HepG2 (cell line): ENCODE measurements around the gene CA14. TPM values are rescaled to one million over a fixed set of nuclear protein-coding genes. Genes with fewer than 3 reads are reported as not detected.

Experiments
- ARNTL ChIP-seq: sonication (generic); formaldehyde crosslinking; IDR thresholded peaks from 2 replicates; pipeline ENCODE4 v1.4.0; 2020; ENCODE audit warnings: mild to moderate bottlenecking, missing genetic modification reagents
- BATF2 ChIP-seq: sonication (generic); formaldehyde crosslinking; IDR thresholded peaks from 2 replicates; pipeline ENCODE4 v1.8.0; 2022; ENCODE audit warnings: mild to moderate bottlenecking, missing genetic modification reagents, moderate library complexity
- CERS6 ChIP-seq: sonication (generic); formaldehyde crosslinking; IDR thresholded peaks from 2 replicates; pipeline ENCODE4 v1.5.0; 2020; ENCODE audit warnings: missing genetic modification reagents
- FLYWCH1 ChIP-seq: sonication (generic); formaldehyde crosslinking; IDR thresholded peaks from 2 replicates; pipeline ENCODE4 v1.8.1; 2023; ENCODE audit warnings: mild to moderate bottlenecking, missing genetic modification reagents
- FOXM1 ChIP-seq: sonication (generic); formaldehyde crosslinking; IDR thresholded peaks from 2 replicates; pipeline ENCODE4 v1.5.0; 2020; ENCODE audit warnings: missing genetic modification reagents
- HNF4A ChIP-seq: sonication (generic); formaldehyde crosslinking; IDR thresholded peaks from 2 replicates; pipeline ENCODE4 v1.4.0; 2020; ENCODE audit warnings: missing genetic modification reagents
- HNRNPH1 ChIP-seq: fragments of 200-400 bp; formaldehyde crosslinking; optimal IDR thresholded peaks from 2 replicates; pipeline ENCODE3; 2017; ENCODE audit warnings: mild to moderate bottlenecking, low read depth, low read length
- KDM3A ChIP-seq: IDR thresholded peaks from 2 replicates; pipeline ENCODE4 v1.6.1; 2018; ENCODE audit warnings: low read depth, missing compliant biosample characterization
- MIER3 ChIP-seq: IDR thresholded peaks from 2 replicates; pipeline ENCODE4 v1.6.1; 2016; ENCODE audit warnings: missing compliant biosample characterization, borderline replicate concordance
- NFYB ChIP-seq: sonication (generic); formaldehyde crosslinking; IDR thresholded peaks from 2 replicates; pipeline ENCODE4 v1.4.0; 2020; ENCODE audit warnings: missing genetic modification reagents
- NKX3-1 ChIP-seq: sonication (generic); formaldehyde crosslinking; IDR thresholded peaks from 2 replicates; pipeline ENCODE4 v1.5.0; 2020; ENCODE audit warnings: missing genetic modification reagents
- PCBP2 ChIP-seq: fragments of 200-400 bp; formaldehyde crosslinking; optimal IDR thresholded peaks from 2 replicates; pipeline ENCODE3; 2018; ENCODE audit warnings: low read length, low read depth; ENCODE audit not compliant: poor library complexity, severe bottlenecking
- POGZ ChIP-seq: sonication (generic); formaldehyde crosslinking; IDR thresholded peaks from 2 replicates; pipeline ENCODE4 v1.4.0; 2020; ENCODE audit warnings: mild to moderate bottlenecking, missing genetic modification reagents
- RARA ChIP-seq: IDR thresholded peaks from 2 replicates; pipeline ENCODE4 v1.6.1; 2016; ENCODE audit warnings: missing genetic modification reagents, missing compliant biosample characterization
- TBL1XR1 ChIP-seq: fragments of 150-350 bp; IDR thresholded peaks from 2 replicates; pipeline ENCODE4 v1.6.1; 2014; ENCODE audit warnings: borderline replicate concordance, low read length; ENCODE audit not compliant: partially characterized antibody
- TSC22D2 ChIP-seq: sonication (generic); formaldehyde crosslinking; IDR thresholded peaks from 2 replicates; pipeline ENCODE4 v1.5.1; 2020; ENCODE audit warnings: missing genetic modification reagents, mild to moderate bottlenecking, borderline replicate concordance
- ZNF143 ChIP-seq: sonication (generic); formaldehyde crosslinking; IDR thresholded peaks from 2 replicates; pipeline ENCODE4 v1.4.0; 2020; ENCODE audit warnings: missing genetic modification reagents
- ZNF160 ChIP-seq: sonication (generic); formaldehyde crosslinking; IDR thresholded peaks from 2 replicates; pipeline ENCODE4 v1.8.0; 2022; ENCODE audit warnings: mild to moderate bottlenecking, inconsistent platforms, missing genetic modification reagents
- ZNF280D ChIP-seq: sonication (generic); formaldehyde crosslinking; IDR thresholded peaks from 2 replicates; pipeline ENCODE4 v1.5.1; 2020; ENCODE audit warnings: mild to moderate bottlenecking, missing genetic modification reagents
- ZNF556 ChIP-seq: sonication (generic); formaldehyde crosslinking; IDR thresholded peaks from 2 replicates; pipeline ENCODE4 v1.4.0; 2020; ENCODE audit warnings: mild to moderate bottlenecking, missing genetic modification reagents, borderline replicate concordance
- ZSCAN9 ChIP-seq: IDR thresholded peaks from 2 replicates; pipeline ENCODE4 v1.6.1; 2016; ENCODE audit warnings: borderline replicate concordance
- polyA plus RNA-seq, 8 experiments: library from polyadenylated mRNA; depleted of rRNA in 3 of 8; stranded (reverse) in 7 of 8; unstranded in 1 of 8; fragments of >200 nt; fragmentation: Illumina TruSeq in 4 of 8; extraction: Trizol in 4 of 8; gene quantifications; 2 replicates each; pipeline versions ENCODE4 v1.2.1 to v1.2.3, GENCODE V29; 2011 to 2016; ENCODE audit warnings: low read depth in 4 of 8, missing spikeins in 1 of 8, mixed read lengths in 1 of 8; ENCODE audit not compliant: insufficient read depth in 1 of 8
- total RNA-seq, 5 experiments: library from RNA; depleted of rRNA; stranded (reverse); fragments of >200 nt; fragmentation: Illumina TruSeq; extraction: Trizol; gene quantifications; 2 replicates each; pipeline ENCODE4 v1.2.3, GENCODE V29; 2016; ENCODE audit warnings: low read depth in 1 of 5
- TF ChIP-seq, protein P1 (sequence below): sonication (generic); formaldehyde crosslinking; conservative IDR thresholded peaks from 2 replicates; pipeline ENCODE4 v1.4.0; 2020; ENCODE audit warnings: missing genetic modification reagents
- TF ChIP-seq, protein P2 (sequence below): sonication (generic); formaldehyde crosslinking; IDR thresholded peaks from 2 replicates; pipeline ENCODE4 v1.4.0; 2020; ENCODE audit warnings: mild to moderate bottlenecking, missing genetic modification reagents

CA14 gene
- total and polyA plus RNA-seq, 2 of the 13 experiments (the other 11 are each of a cell fraction or from before 2014, with no cell fraction given) = 2.4 to 8.5 TPM

- TF ChIP-seq ZNF556 (CRISPR knock-in tag) (no peak), POGZ (CRISPR knock-in tag) (no peak), FLYWCH1 (CRISPR knock-in tag) (no peak), TSC22D2 (no peak), CERS6 (CRISPR knock-in tag) (no peak), NKX3-1 (CRISPR knock-in tag) (no peak), ARNTL (CRISPR knock-in tag) (no peak), ZNF280D (CRISPR knock-in tag) (no peak), BATF2 (CRISPR knock-in tag) (no peak), FOXM1 (CRISPR knock-in tag) (no peak), ZNF143 (CRISPR knock-in tag) (0 out of 2 replicates have a peak, but pooled peaks have one; percentile 41), ZSCAN9 (CRISPR knock-in tag) (no peak), MIER3 (CRISPR knock-in tag) (no peak), HNRNPH1 (no peak), NFYB (no peak), ZNF160 (CRISPR knock-in tag) (no peak), PCBP2 (no peak), RARA (no peak), KDM3A (no peak), TBL1XR1 (no peak), HNF4A (CRISPR knock-in tag) (0 out of 2 replicates have a peak, but pooled peaks have one; percentile 13)
- TF ChIP-seq, protein P1, sequence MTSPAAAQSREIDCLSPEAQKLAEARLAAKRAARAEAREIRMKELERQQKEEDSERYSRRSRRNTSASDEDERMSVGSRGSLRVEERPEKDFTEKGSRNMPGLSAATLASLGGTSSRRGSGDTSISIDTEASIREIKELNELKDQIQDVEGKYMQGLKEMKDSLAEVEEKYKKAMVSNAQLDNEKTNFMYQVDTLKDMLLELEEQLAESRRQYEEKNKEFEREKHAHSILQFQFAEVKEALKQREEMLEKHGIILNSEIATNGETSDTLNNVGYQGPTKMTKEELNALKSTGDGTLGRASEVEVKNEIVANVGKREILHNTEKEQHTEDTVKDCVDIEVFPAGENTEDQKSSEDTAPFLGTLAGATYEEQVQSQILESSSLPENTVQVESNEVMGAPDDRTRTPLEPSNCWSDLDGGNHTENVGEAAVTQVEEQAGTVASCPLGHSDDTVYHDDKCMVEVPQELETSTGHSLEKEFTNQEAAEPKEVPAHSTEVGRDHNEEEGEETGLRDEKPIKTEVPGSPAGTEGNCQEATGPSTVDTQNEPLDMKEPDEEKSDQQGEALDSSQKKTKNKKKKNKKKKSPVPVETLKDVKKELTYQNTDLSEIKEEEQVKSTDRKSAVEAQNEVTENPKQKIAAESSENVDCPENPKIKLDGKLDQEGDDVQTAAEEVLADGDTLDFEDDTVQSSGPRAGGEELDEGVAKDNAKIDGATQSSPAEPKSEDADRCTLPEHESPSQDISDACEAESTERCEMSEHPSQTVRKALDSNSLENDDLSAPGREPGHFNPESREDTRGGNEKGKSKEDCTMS (CRISPR knock-in tag) = no peak
- TF ChIP-seq, protein P2, sequence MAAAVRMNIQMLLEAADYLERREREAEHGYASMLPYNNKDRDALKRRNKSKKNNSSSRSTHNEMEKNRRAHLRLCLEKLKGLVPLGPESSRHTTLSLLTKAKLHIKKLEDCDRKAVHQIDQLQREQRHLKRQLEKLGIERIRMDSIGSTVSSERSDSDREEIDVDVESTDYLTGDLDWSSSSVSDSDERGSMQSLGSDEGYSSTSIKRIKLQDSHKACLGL (CRISPR knock-in tag) = no peak
These were observed 2.4 kb downstream of the CA14 start (continued) for GRCh38 chr1:150259758-150260669.
